ENCODE results near the gene PPP1R9A. TPM values are rescaled to one million over a fixed set of nuclear protein-coding genes. Genes with fewer than 3 reads are reported as not detected.
A peak's percentile ranks its signal among the peaks of the same experiment; 100 is the strongest.

PPP1R9A gene
- total RNA-seq, 4 donors from 2014 or later, result 22.4 to 27.5 (median 23.3) TPM

DNA sequence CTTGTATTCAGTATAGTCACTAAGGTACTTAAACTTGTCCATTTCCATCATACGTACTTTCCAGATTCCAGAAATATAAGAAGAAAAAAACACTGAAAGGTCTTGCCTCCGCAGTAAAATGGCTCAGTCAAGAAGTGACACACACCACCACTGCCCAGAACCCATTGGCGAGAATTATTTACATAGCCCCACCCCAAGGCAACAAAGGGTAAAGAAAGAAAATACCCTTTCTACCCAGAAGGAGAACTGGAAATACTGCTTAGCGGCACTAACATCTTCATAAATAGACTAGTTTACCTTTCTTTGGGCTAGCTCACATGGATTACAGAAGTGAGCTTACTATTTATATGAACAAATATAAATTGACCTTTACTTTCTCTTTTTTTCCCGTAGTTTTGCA, 194.0 kb downstream of the PPP1R9A start:
- no peaks in the 10 kb centered on the region for H3K27me3 ChIP-seq
- no peaks in the 10 kb centered on the region for H3K36me3 ChIP-seq
- H3K4me1 ChIP-seq, result peaks cover 0 to 31% (median 29%) of the 10 kb centered on the region in 4 donors
- H3K4me3 ChIP-seq, result no peak overlapping the region
- H3K9me3 ChIP-seq, result no peaks in the 10 kb centered on the region
- DNase-seq (ENCODE audit: extremely low spot score), result no peak
- no peak for TF ChIP-seq POLR2AphosphoS5 (IDR thresholded peaks at IDR 0.05)
- no peak overlapping the region for H3K27ac ChIP-seq (replicated peaks in 1 of 4)
- intact Hi-C loops (cut with DNase I), result no loop called here
- 93% methylated on average over 5 of the region's 5 CpGs for WGBS

- no peak for DNase-seq (ENCODE audit: extremely low spot score)
- intact Hi-C loops (cut with DNase I), result no loop called here
- Histone ChIP-seq H3K27ac (replicated peaks in 1 of 4) (no peak overlapping the region), H3K36me3 (no peaks in the 10 kb centered on the region), H3K4me1 (peaks cover 0 to 31% (median 29%) of the 10 kb centered on the region in 4 donors), H3K4me3 (no peak overlapping the region), H3K9me3 (no peaks in the 10 kb centered on the region), H3K27me3 (no peaks in the 10 kb centered on the region)
- 67% methylated on average over 3 of the region's 3 CpGs for WGBS
- TF ChIP-seq EP300 (IDR thresholded peaks at IDR 0.05), result no peak
- TF ChIP-seq, protein P1, sequence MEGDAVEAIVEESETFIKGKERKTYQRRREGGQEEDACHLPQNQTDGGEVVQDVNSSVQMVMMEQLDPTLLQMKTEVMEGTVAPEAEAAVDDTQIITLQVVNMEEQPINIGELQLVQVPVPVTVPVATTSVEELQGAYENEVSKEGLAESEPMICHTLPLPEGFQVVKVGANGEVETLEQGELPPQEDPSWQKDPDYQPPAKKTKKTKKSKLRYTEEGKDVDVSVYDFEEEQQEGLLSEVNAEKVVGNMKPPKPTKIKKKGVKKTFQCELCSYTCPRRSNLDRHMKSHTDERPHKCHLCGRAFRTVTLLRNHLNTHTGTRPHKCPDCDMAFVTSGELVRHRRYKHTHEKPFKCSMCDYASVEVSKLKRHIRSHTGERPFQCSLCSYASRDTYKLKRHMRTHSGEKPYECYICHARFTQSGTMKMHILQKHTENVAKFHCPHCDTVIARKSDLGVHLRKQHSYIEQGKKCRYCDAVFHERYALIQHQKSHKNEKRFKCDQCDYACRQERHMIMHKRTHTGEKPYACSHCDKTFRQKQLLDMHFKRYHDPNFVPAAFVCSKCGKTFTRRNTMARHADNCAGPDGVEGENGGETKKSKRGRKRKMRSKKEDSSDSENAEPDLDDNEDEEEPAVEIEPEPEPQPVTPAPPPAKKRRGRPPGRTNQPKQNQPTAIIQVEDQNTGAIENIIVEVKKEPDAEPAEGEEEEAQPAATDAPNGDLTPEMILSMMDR (IDR thresholded peaks at IDR 0.05), result no peak
- TF ChIP-seq POLR2A (IDR thresholded peaks at IDR 0.05; ENCODE audit: low read depth), result no peak
- no peak for TF ChIP-seq POLR2AphosphoS5 (IDR thresholded peaks at IDR 0.05)
Measured at GRCh38 chr7:95102662-95103061, 195.3 kb downstream of the PPP1R9A start.

DNA sequence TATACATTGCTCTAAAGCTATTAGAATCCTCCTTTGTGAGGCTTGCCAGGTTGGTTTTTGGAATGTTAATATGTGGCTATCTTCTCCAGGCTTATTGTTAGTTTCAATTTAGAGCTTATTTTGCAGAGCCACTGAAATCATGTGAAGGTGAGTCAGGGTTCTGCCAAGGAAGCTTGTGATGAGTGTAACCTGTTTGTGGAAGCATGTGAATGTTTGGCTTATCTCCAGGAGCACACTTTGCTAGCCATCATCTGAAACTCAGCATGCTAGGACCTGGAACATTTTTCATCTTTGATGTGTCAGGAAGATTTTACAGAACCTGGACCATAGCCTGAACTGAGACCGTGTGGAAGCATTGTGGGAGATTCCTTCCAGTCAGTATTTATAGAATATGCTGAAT, 197.3 kb downstream of the PPP1R9A start:
- 18% methylated on average over 1 of the region's 1 CpG for WGBS
- Histone ChIP-seq H3K36me3 (no peaks in the 10 kb centered on the region), H3K27ac (replicated peaks in 1 of 4) (peak overlapping the region; percentile 3 to 57 (median 32)), H3K4me3 (no peak overlapping the region), H3K9me3 (no peaks in the 10 kb centered on the region), H3K4me1 (peaks cover 0 to 21% (median 20%) of the 10 kb centered on the region in 4 donors), H3K27me3 (no peaks in the 10 kb centered on the region)
- intact Hi-C loops (cut with DNase I), result no loop called here
- no peak for DNase-seq (ENCODE audit: extremely low spot score)
- TF ChIP-seq, protein P1 (IDR thresholded peaks at IDR 0.05), result no peak
- TF ChIP-seq POLR2AphosphoS5 (IDR thresholded peaks at IDR 0.05), result peak; percentile 46 to 51

- Histone ChIP-seq H3K27me3 (no peaks in the 10 kb centered on the region), H3K36me3 (no peaks in the 10 kb centered on the region), H3K9me3 (no peaks in the 10 kb centered on the region), H3K4me3 (no peak overlapping the region), H3K4me1 (peaks cover 0 to 21% (median 20%) of the 10 kb centered on the region in 4 donors), H3K27ac (replicated peaks in 1 of 4) (peak overlapping the region; percentile 3 to 57 (median 32))
- no peak for DNase-seq (ENCODE audit: extremely low spot score)
- intact Hi-C loops (cut with DNase I), result no loop called here
- no peak for TF ChIP-seq EP300 (IDR thresholded peaks at IDR 0.05)
- TF ChIP-seq, protein P1 (IDR thresholded peaks at IDR 0.05), result no peak
- no peak for TF ChIP-seq POLR2A (IDR thresholded peaks at IDR 0.05; ENCODE audit: low read depth)
- no peak for TF ChIP-seq POLR2AphosphoS5 (IDR thresholded peaks at IDR 0.05)
Measured at GRCh38 chr7:95105627-95106026, 198.2 kb downstream of the PPP1R9A start.

DNA sequence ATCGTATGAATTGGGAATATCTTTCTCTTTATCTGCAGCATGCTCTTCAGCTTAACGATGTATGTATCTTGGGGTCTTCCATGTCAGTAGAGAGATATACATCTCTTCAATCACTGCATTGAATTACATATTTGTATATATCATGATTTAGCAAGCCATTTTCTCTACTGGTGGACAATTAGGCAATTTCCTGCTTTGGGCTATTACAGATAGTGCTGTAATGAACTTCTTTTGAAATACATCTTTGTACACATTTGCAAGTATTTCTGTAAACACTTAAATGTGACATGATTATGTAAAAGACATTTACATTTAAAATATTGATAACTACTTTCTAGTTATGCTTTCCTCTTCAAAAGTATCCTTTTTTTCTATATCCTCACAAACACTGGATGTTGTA, 199.0 kb downstream of the PPP1R9A start:
- no peak overlapping the region for H3K27ac ChIP-seq (replicated peaks in 1 of 4)
- H3K36me3 ChIP-seq, result no peaks in the 10 kb centered on the region
- TF ChIP-seq, protein P1 (IDR thresholded peaks at IDR 0.05), result no peak
- intact Hi-C loops (cut with DNase I), result no loop called here
- no peaks in the 10 kb centered on the region for H3K9me3 ChIP-seq
- H3K4me3 ChIP-seq, result no peak overlapping the region
- H3K4me1 ChIP-seq, result peaks cover 0 to 21% (median 20%) of the 10 kb centered on the region in 4 donors
- H3K27me3 ChIP-seq, result no peaks in the 10 kb centered on the region
- 88% methylated on average over 2 of the region's 2 CpGs for WGBS
- DNase-seq (ENCODE audit: extremely low spot score), result no peak

Measured in esophagus muscularis mucosa (tissue), 4 donors.